GM10248 (cell line): ENCODE measurements around the gene TIMM17B.

ENCODE experiments used
- CTCF ChIA-PET: fragments of 300-600 bp; sonication (Branson Sonifier 250); formaldehyde crosslinking; extraction: SDS; loops from one replicate; lab custom pipeline; 2021; ENCODE audit warnings: antibody characterized with exemption; lab: Yijun Ruan, JAX
- POLR2A ChIA-PET: fragments of 350-650 bp; sonication (Branson Sonifier 250); formaldehyde crosslinking; extraction: SDS; loops from one replicate; lab custom pipeline; 2020; ENCODE audit warnings: antibody characterized with exemption; lab: Yijun Ruan, JAX
- DNase-seq: peaks from one replicate; pipeline ENCODE4 v3.0.0; 2012; ENCODE audit errors: extremely low spot score
- CTCF ChIP-seq: IDR thresholded peaks from 2 replicates; pipeline ENCODE4 v1.5.1; 2012; ENCODE audit warnings: mild to moderate bottlenecking, low read depth; ENCODE audit errors: extremely low read depth, missing control alignments, control extremely low read depth

The TIMM17B gene

GRCh38 chrX:48933757-48934156, 36.2 kb upstream of the TIMM17B start:
- ChIA-PET POLR2A (no interaction called here), CTCF (no interaction called here)
- no peak for TF ChIP-seq CTCF
- peak; percentile 45 for DNase-seq

- TF ChIP-seq CTCF = no peak
Observed at GRCh38 chrX:48927736-48928382, 30.3 kb upstream of the TIMM17B start.

GRCh38 chrX:48927123-48927522, 29.6 kb upstream of the TIMM17B start:
- ChIA-PET POLR2A (interaction anchor here (1.1 to 1.5 kb wide), 3 partner anchors 11 to 15 kb away, joined by 3 to 6 read pairs (median 4); partner anchors contain the start of gene SLC35A2), CTCF (interaction anchor here (1.5 kb wide), 1 partner anchor 10 kb away, joined by 5 read pairs; no protein-coding TSS in a partner anchor)
- DNase-seq = no peak
- no peak for TF ChIP-seq CTCF

More at GRCh38 chrX:48927736-48928382, 30.3 kb upstream of the TIMM17B start:
- POLR2A ChIA-PET = interaction anchor here (1.1 to 1.5 kb wide), 3 partner anchors 10 to 16 kb away, joined by 3 to 6 read pairs (median 4); partner anchors contain the start of gene SLC35A2
- CTCF ChIA-PET = interaction anchor here (1.5 kb wide), 1 partner anchor 10 kb away, joined by 5 read pairs; no protein-coding TSS in a partner anchor
- DNase-seq = no peak

- POLR2A ChIA-PET = interaction anchor here (1.0 kb wide), 1 partner anchor 13 kb away, joined by 3 read pairs; no protein-coding TSS in a partner anchor
- CTCF ChIA-PET = no interaction called here
- no peak for DNase-seq
- no peak for TF ChIP-seq CTCF
Observed at GRCh38 chrX:48924270-48924669, 26.7 kb upstream of the TIMM17B start.

- no peak for DNase-seq
- ChIA-PET POLR2A (interaction anchor here (1.0 kb wide), 1 partner anchor 13 kb away, joined by 3 read pairs; no protein-coding TSS in a partner anchor), CTCF (no interaction called here)
- TF ChIP-seq CTCF = no peak
Observed at GRCh38 chrX:48923771-48924170, 26.2 kb upstream of the TIMM17B start.

GRCh38 chrX:48920718-48921104, 23.1 kb upstream of the TIMM17B start:
- TF ChIP-seq CTCF = no peak
- CTCF ChIA-PET = interaction anchor here (0.7 to 0.8 kb wide), 2 partner anchors 20 to 25 kb away, joined by 4 read pairs; no protein-coding TSS in a partner anchor
- no peak for DNase-seq
- POLR2A ChIA-PET = interaction anchor here (0.6 kb wide), 2 partner anchors 14 to 19 kb away, joined by 3 to 5 read pairs; no protein-coding TSS in a partner anchor
